Progenitor cell of endocrine pancreas (in vitro differentiated cells): ENCODE results near the gene MEGF10. TPM values are rescaled to one million over a fixed set of nuclear protein-coding genes. Genes with fewer than 3 reads are reported as not detected.

Source experiments
- DNase-seq: peaks from one replicate; pipeline ENCODE4 v3.0.0; 2021; ENCODE audit warnings: low spot score; ENCODE audit not compliant: unreplicated experiment
- H3K27ac Mint-ChIP-seq: 2 replicates; pipeline ENCODE4 v1.8.0; 2021; ENCODE audit warnings: mild to moderate bottlenecking, moderate library complexity, mixed read lengths
- H3K27me3 Mint-ChIP-seq: 2 replicates; pipeline ENCODE4 v1.8.0; 2021; ENCODE audit warnings: mixed read lengths
- H3K36me3 Mint-ChIP-seq: 2 replicates; pipeline ENCODE4 v1.8.0; 2022; ENCODE audit warnings: mixed read lengths; ENCODE audit not compliant: insufficient read depth
- H3K4me1 Mint-ChIP-seq: 2 replicates; pipeline ENCODE4 v1.8.0; 2021; ENCODE audit warnings: low read depth, mixed read lengths
- H3K4me3 Mint-ChIP-seq: 2 replicates; pipeline ENCODE4 v1.8.0; 2021; ENCODE audit warnings: low read depth, mild to moderate bottlenecking, moderate library complexity, mixed read lengths
- H3K9me3 Mint-ChIP-seq: 2 replicates; pipeline ENCODE4 v1.8.0; 2021; ENCODE audit warnings: low read depth, mixed read lengths
- CTCF ChIP-seq: fragments of 200-600 bp; sonication (generic); IDR thresholded peaks from one replicate; pipeline ENCODE4 v1.5.0; 2021; ENCODE audit warnings: antibody characterized with exemption, mild to moderate bottlenecking; ENCODE audit not compliant: unreplicated experiment
- total RNA-seq: library from RNA; stranded (reverse); gene quantifications from 2 replicates; pipeline ENCODE4 v1.2.1, GENCODE V29; 2021

MEGF10 gene
- total RNA-seq, 1 donor from 2014 or later, result 12.5 TPM

GRCh38 chr5:127409921-127410675 is 119.5 kb downstream of the MEGF10 start:
- Mint-ChIP-seq H3K36me3 (no peaks in the 10 kb centered on the region), H3K27me3 (no peaks in the 10 kb centered on the region), H3K4me1 (peaks cover 13% of the 10 kb centered on the region), H3K27ac (no peak overlapping the region), H3K4me3 (no peak overlapping the region), H3K9me3 (no peaks in the 10 kb centered on the region)
- DNase-seq, result no peak
- no peak for TF ChIP-seq CTCF

DNA sequence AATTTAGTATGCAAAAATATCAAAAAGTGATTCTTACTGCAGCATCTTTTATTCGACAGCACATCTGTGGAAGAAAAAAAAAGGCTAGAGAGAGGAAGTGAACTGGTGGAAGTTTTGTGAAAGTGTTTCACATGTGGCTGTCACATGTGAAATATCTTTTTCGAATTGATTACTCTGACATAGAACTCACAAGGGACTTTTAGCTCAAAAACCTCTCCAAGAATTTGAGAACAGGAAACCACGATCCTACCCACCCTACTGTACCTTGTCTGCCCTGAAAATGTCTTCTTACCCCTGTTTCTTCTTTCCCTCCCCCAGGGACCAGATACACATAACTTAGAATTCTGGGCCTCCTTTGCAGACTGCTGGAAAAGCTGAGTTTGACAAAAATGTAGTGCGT is 120.4 kb downstream of the MEGF10 start:
- Mint-ChIP-seq H3K36me3 (peaks cover 2% of the 10 kb centered on the region), H3K27me3 (no peaks in the 10 kb centered on the region), H3K4me3 (no peak overlapping the region), H3K9me3 (no peaks in the 10 kb centered on the region), H3K4me1 (peaks cover 12% of the 10 kb centered on the region), H3K27ac (no peak overlapping the region)
- DNase-seq, result no peak
- TF ChIP-seq CTCF, result no peak

GRCh38 chr5:127411381-127411780 is 120.8 kb downstream of the MEGF10 start:
- Mint-ChIP-seq H3K36me3 (peaks cover 2% of the 10 kb centered on the region), H3K4me1 (peaks cover 8% of the 10 kb centered on the region), H3K27me3 (no peaks in the 10 kb centered on the region), H3K4me3 (no peak overlapping the region), H3K27ac (no peak overlapping the region), H3K9me3 (no peaks in the 10 kb centered on the region)
- no peak for DNase-seq
- no peak for TF ChIP-seq CTCF

DNA sequence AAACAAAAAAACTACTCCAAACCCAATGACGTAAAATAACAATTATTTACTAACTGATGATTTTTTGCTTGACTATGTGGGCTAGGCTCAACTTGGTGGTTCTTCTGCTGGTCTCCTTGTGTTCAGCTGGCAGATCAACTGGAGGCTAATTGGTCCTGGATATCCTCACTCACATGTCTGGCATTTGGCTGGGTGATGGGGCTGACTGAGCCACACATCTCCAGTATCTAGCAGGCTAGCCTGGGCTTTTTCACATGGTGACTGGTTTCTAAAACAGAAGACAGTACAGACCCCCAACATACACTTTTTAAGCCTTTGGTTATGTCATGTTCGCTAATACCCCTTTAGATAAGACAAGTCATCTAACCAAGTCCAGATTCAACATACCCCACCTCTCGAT is 122.1 kb downstream of the MEGF10 start:
- peaks cover 3% of the 10 kb centered on the region for H3K4me1 Mint-ChIP-seq
- no peak overlapping the region for H3K27ac Mint-ChIP-seq
- no peak overlapping the region for H3K4me3 Mint-ChIP-seq
- H3K9me3 Mint-ChIP-seq, result no peaks in the 10 kb centered on the region
- H3K36me3 Mint-ChIP-seq, result peaks cover 2% of the 10 kb centered on the region
- no peak for TF ChIP-seq CTCF
- no peaks in the 10 kb centered on the region for H3K27me3 Mint-ChIP-seq
- DNase-seq, result no peak

GRCh38 chr5:127415034-127415433 is 124.4 kb downstream of the MEGF10 start:
- Mint-ChIP-seq H3K27ac (peak overlapping the region; percentile 18), H3K9me3 (no peaks in the 10 kb centered on the region), H3K27me3 (no peaks in the 10 kb centered on the region), H3K4me1 (peaks cover 1% of the 10 kb centered on the region), H3K4me3 (no peak overlapping the region), H3K36me3 (peaks cover 2% of the 10 kb centered on the region)
- no peak for DNase-seq
- no peak for TF ChIP-seq CTCF
